Upper lobe of right lung (tissue), 1 donor: ENCODE results near the gene GRIA4. TPM values are rescaled to one million over a fixed set of nuclear protein-coding genes. Genes with fewer than 3 reads are reported as not detected.

Source experiments
- ATAC-seq: fragments of 200-7000 bp; cut with Tn5 transposase; one replicate; pipeline ENCODE4 v1.9.1; 2020; ENCODE audit warnings: mild to moderate bottlenecking, moderate library complexity
- DNase-seq: peaks from one replicate; pipeline ENCODE4 v3.0.0-alpha.2; 2020
- H3K27ac ChIP-seq: fragments of 200-600 bp; one replicate; pipeline ENCODE4 v1.8.0; 2022
- H3K27me3 ChIP-seq: fragments of 200-600 bp; one replicate; pipeline ENCODE4 v1.8.0; 2022; ENCODE audit warnings: mild to moderate bottlenecking
- H3K36me3 ChIP-seq: fragments of 200-600 bp; one replicate; pipeline ENCODE4 v1.8.0; 2022
- H3K4me1 ChIP-seq: fragments of 200-600 bp; one replicate; pipeline ENCODE4 v1.8.0; 2022
- H3K4me3 ChIP-seq: fragments of 200-600 bp; one replicate; pipeline ENCODE4 v1.8.0; 2022; ENCODE audit warnings: mild to moderate bottlenecking
- H3K9me3 ChIP-seq: fragments of 200-600 bp; one replicate; pipeline ENCODE4 v1.8.0; 2022
- CTCF ChIP-seq: fragments of 200-600 bp; IDR thresholded peaks from one replicate; pipeline ENCODE4 v1.8.0; 2022; ENCODE audit warnings: antibody characterized with exemption
- intact Hi-C: fragments of 100-400 bp; cut with DNase I; formaldehyde crosslinking; loops from one replicate; pipeline ENCODE4 v1.11.0; 2022
- total RNA-seq: library from RNA; stranded (reverse); fragmentation: NEBNext Ultra II Directional; extraction: Animal tissue kit (Norgen Biotek cat#: 25700); gene quantifications from one replicate; pipeline ENCODE4 v1.2.1, GENCODE V29; 2021
- donor health status: DM: no; HTN: yes; CAD: no; lungs with severe emphysema.

GRIA4 gene
- total RNA-seq, 1 donor from 2014 or later = not detected

- Histone ChIP-seq H3K27me3 (peaks cover 27% of the 10 kb centered on the region), H3K27ac (no peak overlapping the region), H3K36me3 (no peaks in the 10 kb centered on the region), H3K4me3 (no peak overlapping the region), H3K4me1 (peaks cover 12% of the 10 kb centered on the region), H3K9me3 (no peaks in the 10 kb centered on the region)
- intact Hi-C loops = no loop called here
- TF ChIP-seq CTCF = peak; percentile 20
- no peak for DNase-seq
- peak; percentile 51 for ATAC-seq
Measured at GRCh38 chr11:105609341-105609781, 512 bp upstream of the GRIA4 start.

GRCh38 chr11:105610871-105611571, 1.1 kb downstream of the GRIA4 start:
- Histone ChIP-seq H3K4me3 (peak overlapping the region; percentile 28), H3K36me3 (no peaks in the 10 kb centered on the region), H3K4me1 (peaks cover 12% of the 10 kb centered on the region), H3K27ac (no peak overlapping the region), H3K27me3 (peaks cover 27% of the 10 kb centered on the region), H3K9me3 (no peaks in the 10 kb centered on the region)
- intact Hi-C loops = no loop called here
- DNase-seq (no peak), ATAC-seq (no peak)
- no peak for TF ChIP-seq CTCF

GRCh38 chr11:105611572-105612441, 1.9 kb downstream of the GRIA4 start:
- H3K27ac ChIP-seq = no peak overlapping the region
- no peaks in the 10 kb centered on the region for H3K36me3 ChIP-seq
- DNase-seq (no peak), ATAC-seq (no peak)
- intact Hi-C loops = no loop called here
- peaks cover 27% of the 10 kb centered on the region for H3K27me3 ChIP-seq
- no peak for TF ChIP-seq CTCF
- no peaks in the 10 kb centered on the region for H3K9me3 ChIP-seq
- peaks cover 12% of the 10 kb centered on the region for H3K4me1 ChIP-seq
- H3K4me3 ChIP-seq = no peak overlapping the region

GRCh38 chr11:105612771-105613170, 2.9 kb downstream of the GRIA4 start:
- Histone ChIP-seq H3K36me3 (no peaks in the 10 kb centered on the region), H3K27ac (no peak overlapping the region), H3K4me1 (peaks cover 12% of the 10 kb centered on the region), H3K27me3 (peaks cover 27% of the 10 kb centered on the region), H3K9me3 (no peaks in the 10 kb centered on the region), H3K4me3 (no peak overlapping the region)
- ATAC-seq = no peak
- TF ChIP-seq CTCF = no peak
- intact Hi-C loops = no loop called here
- no peak for DNase-seq

- Histone ChIP-seq H3K9me3 (no peaks in the 10 kb centered on the region), H3K36me3 (no peaks in the 10 kb centered on the region), H3K27me3 (peaks cover 27% of the 10 kb centered on the region), H3K4me3 (no peak overlapping the region), H3K27ac (no peak overlapping the region), H3K4me1 (peaks cover 12% of the 10 kb centered on the region)
- TF ChIP-seq CTCF = no peak
- no peak for DNase-seq
- intact Hi-C loops = no loop called here
- ATAC-seq = no peak
Measured at GRCh38 chr11:105613183-105613582, 3.3 kb downstream of the GRIA4 start.
